Left cardiac atrium (tissue), 4 donors: Measurements from ENCODE around the gene PLIN5. TPM values are rescaled to one million over a fixed set of nuclear protein-coding genes. Genes with fewer than 3 reads are reported as not detected.
A peak's percentile ranks its signal among the peaks of the same experiment; 100 is the strongest.
"Not testable (repeated sequence)": the region's sequence is repeated elsewhere in the genome, so short reads cannot be mapped to it uniquely, and the experiment has no call there.

Experiments used
- ATAC-seq, 2 donors: fragments of 200-7000 bp; cut with Tn5 transposase; one replicate each; pipeline ENCODE4 v1.9.1; 2020; ENCODE audit warnings: mild to moderate bottlenecking in 2 of 2, moderate library complexity in 2 of 2
- DNase-seq: peaks from one replicate; pipeline ENCODE4 v3.0.0-alpha.2; 2020
- intact Hi-C, 2 donors: fragments of 100-400 bp; cut with DNase I; formaldehyde crosslinking; loops; one replicate each; pipeline versions ENCODE4 v1.14.1 to v1.15.1; 2022 to 2023
- total RNA-seq, 2 donors: library from RNA; stranded (reverse); fragmentation: NEBNext Ultra II Directional; extraction: Animal tissue kit (Norgen Biotek cat#: 25700); gene quantifications; one replicate each; pipeline ENCODE4 v1.2.1, GENCODE V29; 2021
- donor health status: DM: no; HTN: yes; CAD: no.
- donor health status: DM: no; HTN: yes; CAD: no; lungs with severe emphysema.
- donor health status: DM: yes; HTN: yes; CAD: no.
- donor health status: Dilated cardiomyopathy.

Gene PLIN5
- total RNA-seq, 2 donors from 2014 or later = 32.7 to 47.8 TPM

DNA sequence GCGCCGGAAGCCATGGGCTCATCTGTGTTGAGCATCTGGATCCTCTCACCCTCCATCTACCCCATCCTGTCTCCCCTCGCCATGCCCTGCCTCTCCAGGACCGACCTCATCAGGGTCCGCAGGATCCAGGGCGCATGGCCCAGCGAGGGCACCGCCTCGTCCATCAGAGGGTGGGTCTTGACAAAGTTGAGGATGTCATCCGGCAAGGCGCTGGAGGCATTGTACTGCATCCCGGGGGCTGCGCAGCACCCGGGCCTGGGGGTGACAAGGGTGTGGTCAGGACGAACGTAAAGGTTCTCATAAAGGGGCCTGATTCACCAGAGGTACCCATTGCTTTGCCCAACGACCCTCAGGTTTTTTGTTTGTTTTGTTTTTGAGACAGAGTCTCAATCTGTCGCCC, 15.0 kb upstream of the PLIN5 start:
- no peak for ATAC-seq
- intact Hi-C loops = no loop called here

DNA sequence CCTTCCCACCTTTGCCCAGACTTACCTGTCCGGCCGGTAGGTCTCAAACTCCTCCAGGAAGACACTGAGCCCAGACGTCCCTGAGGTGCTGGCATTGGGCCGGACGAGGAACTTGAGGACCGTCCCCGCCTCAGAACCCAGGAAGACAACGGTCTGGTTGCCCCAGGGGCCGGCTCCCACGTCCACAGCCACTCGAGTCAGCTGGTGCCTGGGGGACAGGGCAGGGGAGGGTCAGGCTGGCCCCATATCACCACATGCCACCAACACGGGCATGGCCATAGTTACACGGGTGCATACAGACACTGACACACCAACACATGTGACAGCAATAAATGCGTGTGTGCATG, 13.2 kb upstream of the PLIN5 start:
- intact Hi-C loops = no loop called here
- DNase-seq (no peak), ATAC-seq (no peak)

More for the DNA sequence above, 15.0 kb upstream of the PLIN5 start:
- DNase-seq = no peak

- peak; percentile 44 for DNase-seq
Measured at GRCh38 chr19:4547303-4548237, 12.5 kb upstream of the PLIN5 start.

DNA sequence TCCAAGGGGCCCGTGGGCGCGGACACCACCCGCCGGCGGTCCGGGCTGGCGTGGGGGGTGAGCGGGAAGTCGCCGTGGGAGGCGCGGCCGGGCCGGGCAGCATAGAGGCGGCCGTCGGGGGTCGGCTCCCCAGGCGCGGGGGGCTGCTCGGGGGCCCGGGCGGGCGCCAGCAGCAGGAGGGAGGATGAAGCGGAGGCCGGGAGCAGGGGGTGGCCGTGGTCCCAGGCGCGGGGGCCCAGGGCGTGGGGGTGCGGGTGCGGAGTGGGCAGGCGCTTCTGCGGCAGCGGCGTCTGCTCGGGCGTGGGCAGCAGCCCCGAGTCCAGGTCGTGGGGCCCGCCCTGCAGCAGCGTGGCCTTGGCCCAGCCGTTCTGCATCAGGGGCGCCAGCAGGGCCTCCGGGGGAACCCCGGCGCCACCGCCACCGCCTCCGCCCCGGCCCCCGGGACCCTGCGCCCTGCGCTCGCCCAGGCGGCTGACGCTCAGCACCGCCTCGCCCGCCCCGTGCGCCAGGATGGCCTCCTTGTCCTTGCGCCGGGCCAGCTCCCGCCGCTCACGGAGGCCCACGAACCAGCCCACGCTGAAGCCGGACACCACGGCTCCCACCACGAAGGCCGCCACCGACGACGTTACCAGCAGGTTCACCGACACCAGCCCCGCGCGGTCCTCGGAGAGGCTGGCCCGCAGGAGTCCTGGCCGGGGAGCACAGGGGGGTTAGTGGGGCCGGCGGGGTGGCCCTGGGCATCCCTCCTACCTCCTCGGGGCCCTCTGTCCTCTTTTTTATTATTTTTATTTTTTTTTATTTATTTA, 9.0 kb upstream of the PLIN5 start:
- intact Hi-C loops = no loop called here
- ATAC-seq (no peak), DNase-seq (no peak)

More at GRCh38 chr19:4547303-4548237, 12.5 kb upstream of the PLIN5 start:
- intact Hi-C loops = no loop called here
- peak in 1 of 2 donors; percentile 39 for ATAC-seq

DNA sequence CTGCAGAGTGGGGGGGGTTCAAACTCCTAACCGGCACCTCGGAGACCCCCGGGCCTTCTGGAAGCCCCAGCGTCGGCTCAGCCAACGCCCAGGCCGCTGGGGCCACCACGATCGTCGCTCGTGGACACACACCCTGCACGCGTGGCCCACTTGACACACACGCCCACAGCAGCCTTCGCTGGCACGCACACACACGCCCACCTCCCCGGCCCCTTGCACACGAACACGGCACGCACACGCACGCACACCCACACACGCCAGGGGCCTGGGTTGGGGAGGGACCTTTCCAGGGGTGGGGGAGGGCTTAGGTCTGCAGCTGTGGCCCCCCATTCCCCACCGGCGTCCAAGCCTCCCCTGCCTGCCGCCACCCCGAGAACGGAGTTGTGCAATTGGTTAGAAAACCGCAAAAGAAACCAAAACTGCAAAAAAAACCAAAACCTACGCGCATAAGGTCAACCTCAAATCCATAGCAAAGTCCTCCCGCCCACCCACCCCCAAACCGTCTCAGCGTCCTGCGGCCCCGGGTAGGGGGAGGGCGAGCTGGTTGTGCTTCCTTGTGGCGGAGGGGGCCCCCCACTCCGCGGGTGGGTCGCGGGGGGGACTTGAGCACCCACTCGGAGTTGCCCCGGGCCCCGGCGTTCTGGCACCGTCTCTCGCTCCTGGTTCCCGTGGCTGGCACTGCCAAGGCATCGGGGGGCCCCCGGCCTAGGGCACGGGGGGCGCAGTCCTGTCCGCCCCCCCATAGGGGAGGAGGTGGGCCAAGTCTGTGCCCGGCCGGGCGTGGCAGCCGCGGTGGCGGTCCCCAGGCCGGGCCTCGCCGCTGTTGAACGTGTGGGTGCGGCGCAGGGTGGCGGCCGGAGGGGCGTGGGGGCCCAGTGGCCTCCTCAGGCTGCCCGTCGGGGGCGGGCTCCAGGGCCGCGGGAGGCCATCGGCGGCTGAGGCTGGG, 8.1 kb upstream of the PLIN5 start:
- intact Hi-C loops = no loop called here
- DNase-seq (peak; percentile 25), ATAC-seq (no peak)

GRCh38 chr19:4541806-4542145, 6.8 kb upstream of the PLIN5 start:
- intact Hi-C loops, ATAC-seq: not testable (repeated sequence)

GRCh38 chr19:4541114-4541805, 6.2 kb upstream of the PLIN5 start:
- ATAC-seq (no peak), DNase-seq (no peak)
- intact Hi-C loops = no loop called here

More at GRCh38 chr19:4541806-4542145, 6.8 kb upstream of the PLIN5 start:
- not testable (repeated sequence) for DNase-seq

GRCh38 chr19:4539693-4540581, 4.9 kb upstream of the PLIN5 start, which contains the start of gene LRG1:
Gene LRG1, minus strand, starts transcription at chr19:4540036. Its CDS starts 23 bp downstream, at chr19:4540013.
- ATAC-seq (peak in 1 of 2 donors; percentile 52), DNase-seq (peak; percentile 35)
- intact Hi-C loops = no loop called here

GRCh38 chr19:4539169-4539692, 4.2 kb upstream of the PLIN5 start:
- no peak for ATAC-seq
- DNase-seq = no peak
- intact Hi-C loops = no loop called here

DNA sequence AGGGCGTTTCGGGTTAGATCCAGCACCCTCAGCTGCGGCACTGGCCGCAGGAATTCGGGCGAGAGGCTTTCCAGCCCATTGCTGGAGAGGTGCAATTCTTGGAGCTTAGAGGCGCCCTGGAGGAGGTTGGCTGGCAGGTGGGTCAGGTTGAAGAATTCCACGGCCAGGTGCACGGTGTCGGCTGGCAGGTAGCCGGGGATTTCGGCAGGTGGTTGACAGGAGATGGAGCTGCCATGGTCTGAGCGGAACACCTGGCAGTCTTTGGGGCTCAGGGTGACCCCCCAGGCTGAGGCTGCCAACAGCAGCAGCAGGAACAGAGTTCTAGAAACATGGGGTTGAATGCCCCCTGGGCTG, 3.6 kb upstream of the PLIN5 start:
- DNase-seq (no peak), ATAC-seq (no peak)
- intact Hi-C loops = no loop called here

DNA sequence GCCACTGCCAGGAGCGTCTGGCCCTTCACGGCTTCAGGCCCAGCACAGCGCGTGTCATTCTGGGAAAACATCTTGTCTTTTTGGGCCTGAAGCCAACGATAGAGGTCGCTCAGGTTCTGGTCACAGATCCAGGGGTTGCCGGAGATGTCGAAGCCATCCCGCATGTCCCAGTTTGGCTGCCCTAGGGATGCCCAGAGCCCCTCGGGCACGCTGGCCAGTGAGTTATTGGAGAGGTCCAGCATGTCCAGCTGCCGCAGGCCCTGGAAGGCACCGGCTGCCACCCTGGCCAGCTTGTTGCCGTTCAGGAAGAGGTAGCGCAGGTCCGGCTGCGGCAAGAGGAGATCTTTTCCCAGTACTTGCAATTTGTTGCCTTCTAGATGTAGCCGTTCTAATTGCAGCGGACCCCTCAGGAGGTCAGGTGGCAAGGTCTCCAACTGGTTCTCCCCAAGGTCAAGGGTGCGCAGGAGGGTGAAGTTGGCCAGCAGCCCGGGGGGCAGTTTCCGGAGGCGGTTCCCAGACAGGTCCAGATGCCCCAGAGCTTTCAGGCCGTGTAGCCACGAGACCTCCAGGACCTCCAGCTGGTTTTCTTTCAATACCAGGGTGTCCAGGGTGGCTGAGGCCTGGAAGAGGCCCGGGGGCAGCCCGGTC, 3.1 kb upstream of the PLIN5 start:
- intact Hi-C loops = no loop called here
- ATAC-seq (no peak), DNase-seq (no peak)

DNA sequence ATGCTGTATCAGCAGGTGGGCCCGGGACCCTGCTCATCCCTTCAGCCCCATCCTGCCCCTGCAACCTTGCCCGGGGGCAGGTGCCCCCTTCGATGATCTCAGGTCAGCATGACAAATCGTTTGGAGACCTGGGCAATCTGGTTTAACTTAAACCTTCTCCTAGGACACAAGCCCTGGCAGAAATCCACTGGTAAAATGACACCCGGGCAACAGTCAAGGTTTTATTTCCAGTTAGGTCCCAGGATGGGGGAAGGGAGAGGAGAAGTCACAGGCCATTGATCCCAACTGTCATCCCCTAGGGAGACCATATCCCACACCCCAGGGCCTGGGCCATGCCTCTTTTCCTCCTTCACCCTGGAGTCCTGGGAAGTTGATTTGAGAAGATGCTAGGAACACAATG, 1.8 kb upstream of the PLIN5 start:
- intact Hi-C loops = no loop called here
- ATAC-seq (no peak), DNase-seq (no peak)

DNA sequence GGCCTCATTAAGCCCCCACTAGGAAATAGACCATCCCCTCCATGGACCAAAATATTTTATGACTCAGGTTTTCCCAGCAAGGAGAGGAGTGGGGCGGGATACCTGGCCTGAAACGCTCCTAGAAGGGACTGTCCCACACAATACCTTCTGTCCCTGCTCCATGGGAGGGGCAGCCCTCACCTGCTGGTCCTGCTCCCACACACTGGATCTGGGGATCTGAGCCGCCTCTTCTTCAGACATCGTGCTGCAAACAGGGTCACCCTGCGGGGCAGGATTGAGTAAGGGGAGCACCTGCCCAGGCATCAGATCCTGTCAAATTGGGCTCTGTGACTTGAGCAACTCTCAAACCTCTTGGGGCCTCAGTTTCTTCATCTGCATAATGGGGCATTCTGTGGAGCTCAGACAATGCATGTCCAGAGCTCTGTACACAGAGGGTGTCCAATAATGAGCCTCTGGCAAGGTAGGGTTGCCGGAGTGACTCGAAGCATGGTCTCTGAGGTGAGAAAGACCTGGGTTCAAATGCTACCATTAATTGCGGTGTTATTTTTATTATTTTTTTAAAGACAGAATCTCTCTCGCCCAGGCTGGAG, 1.1 kb downstream of the PLIN5 start:
- intact Hi-C loops = no loop called here
- ATAC-seq = no peak

DNA sequence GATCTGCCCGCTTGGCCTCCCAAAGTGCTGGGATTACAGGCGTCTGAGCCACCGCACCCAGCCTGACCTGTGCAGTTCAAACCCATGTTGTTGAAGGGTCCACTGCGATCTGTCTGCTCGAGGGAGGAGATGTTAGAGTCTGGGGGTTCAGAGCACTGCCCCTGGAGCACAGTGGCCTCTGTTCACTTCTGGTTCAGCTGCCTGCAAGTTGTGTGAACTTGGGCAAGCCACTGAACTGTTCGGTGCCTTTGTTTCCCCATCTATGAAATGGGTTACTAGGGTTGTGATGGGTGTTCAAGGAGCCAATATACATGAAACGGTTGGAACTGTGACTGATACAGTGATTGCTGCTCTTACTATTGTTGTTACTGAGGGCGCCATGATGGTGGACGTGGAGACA, 1.7 kb downstream of the PLIN5 start:
- DNase-seq (no peak), ATAC-seq (no peak)
- intact Hi-C loops = no loop called here

More for the DNA sequence above, 1.1 kb downstream of the PLIN5 start:
- no peak for DNase-seq

GRCh38 chr19:4531562-4532165, 3.4 kb downstream of the PLIN5 start:
- ATAC-seq (no peak), DNase-seq (no peak)
- intact Hi-C loops = no loop called here

- ATAC-seq (no peak), DNase-seq (no peak)
- intact Hi-C loops = loop anchor here (10.0 kb wide), 2 partner anchors 255 to 265 kb away; partner anchors contain the start of gene SHD (in 1 of the 2)
Measured at GRCh38 chr19:4529924-4530522, 5.0 kb downstream of the PLIN5 start.
